Neuronal stem cell (in vitro differentiated cells): ENCODE measurements around the gene RPL27.
A peak's percentile ranks its signal among the peaks of the same experiment; 100 is the strongest.

ENCODE experiments used
- DNase-seq: peaks from one replicate; pipeline ENCODE4 v3.0.0-alpha.2; 2013; ENCODE audit warnings: low spot score
- H2AFZ ChIP-seq: one replicate; pipeline ENCODE4 v1.6.1; 2013; ENCODE audit warnings: mild to moderate bottlenecking, low read length, inconsistent platforms
- H2AK5ac ChIP-seq: 2 replicates; pipeline ENCODE4 v1.6.1; 2013; ENCODE audit warnings: low read depth, mild to moderate bottlenecking, inconsistent platforms, low read length, moderate library complexity, mixed read lengths
- H2BK120ac ChIP-seq: 2 replicates; pipeline ENCODE4 v1.6.1; 2013; ENCODE audit warnings: low read depth, mild to moderate bottlenecking, inconsistent platforms, low read length, moderate library complexity, mixed read lengths
- H2BK12ac ChIP-seq: one replicate; pipeline ENCODE4 v1.6.1; 2013; ENCODE audit warnings: low read length, inconsistent platforms
- H2BK15ac ChIP-seq: 2 replicates; pipeline ENCODE4 v1.6.1; 2013; ENCODE audit warnings: mild to moderate bottlenecking, low read length, inconsistent platforms, mixed read lengths
- H2BK5ac ChIP-seq: one replicate; pipeline ENCODE4 v1.6.1; 2013; ENCODE audit warnings: inconsistent platforms, mild to moderate bottlenecking, low read length, moderate library complexity
- H3K14ac ChIP-seq: one replicate; pipeline ENCODE4 v1.6.1; 2013; ENCODE audit warnings: low read length, inconsistent platforms
- H3K18ac ChIP-seq: 2 replicates; pipeline ENCODE4 v1.6.1; 2013; ENCODE audit warnings: low read length, inconsistent platforms
- H3K23ac ChIP-seq: 2 replicates; pipeline ENCODE4 v1.6.1; 2013; ENCODE audit warnings: low read depth, mild to moderate bottlenecking, mixed read lengths, low read length, inconsistent platforms; ENCODE audit not compliant: poor library complexity
- H3K27ac ChIP-seq: replicated peaks from 3 replicates; pipeline ENCODE4 v1.5.1; 2013; ENCODE audit warnings: low read length, inconsistent platforms
- H3K27me3 ChIP-seq, 3 experiments: 2 replicates each; pipeline ENCODE4 v1.6.1; 2013; ENCODE audit warnings: low read length in 3 of 3, mild to moderate bottlenecking in 2 of 3, inconsistent platforms in 1 of 3, low read depth in 1 of 3, mixed read lengths in 1 of 3, moderate library complexity in 1 of 3; ENCODE audit not compliant: control insufficient read depth in 3 of 3, insufficient read depth in 3 of 3
- H3K36me3 ChIP-seq, 2 donors: replicated peaks in 1 of 2; 2 replicates each; pipeline ENCODE4 v1.6.1; 2013; ENCODE audit warnings: low read length in 2 of 2; ENCODE audit not compliant: control insufficient read depth in 2 of 2, insufficient read depth in 2 of 2
- H3K4ac ChIP-seq: 2 replicates; pipeline ENCODE4 v1.6.1; 2013; ENCODE audit warnings: inconsistent platforms, mild to moderate bottlenecking, low read length, moderate library complexity
- H3K4me1 ChIP-seq, 2 donors: 1 replicate in 1 of 2; 2 replicates in 1 of 2; pipeline ENCODE4 v1.6.1; 2013; ENCODE audit warnings: low read length in 2 of 2, low read depth in 1 of 2; ENCODE audit not compliant: control insufficient read depth in 2 of 2, insufficient read depth in 1 of 2
- H3K4me2 ChIP-seq: one replicate; pipeline ENCODE4 v1.6.1; 2013; ENCODE audit warnings: mild to moderate bottlenecking, low read length, inconsistent platforms; ENCODE audit not compliant: insufficient read depth, poor library complexity, severe bottlenecking
- H3K4me3 ChIP-seq, 2 donors: 2 replicates each; pipeline ENCODE4 v1.5.1; 2013; ENCODE audit warnings: low read length in 2 of 2, mild to moderate bottlenecking in 2 of 2, inconsistent platforms in 1 of 2, moderate library complexity in 1 of 2
- H3K79me1 ChIP-seq: one replicate; pipeline ENCODE4 v1.6.1; 2013; ENCODE audit warnings: low read depth, mild to moderate bottlenecking, inconsistent platforms, low read length, moderate library complexity
- H3K9ac ChIP-seq: one replicate; pipeline ENCODE4 v1.6.1; 2013; ENCODE audit warnings: mild to moderate bottlenecking, low read depth, low read length, inconsistent platforms; ENCODE audit not compliant: poor library complexity
- H3K9me3 ChIP-seq, 2 donors: replicated peaks in 1 of 2; 2 replicates each; pipeline versions ENCODE3 to v1.6.1; 2013; ENCODE audit warnings: low read length in 2 of 2, mild to moderate bottlenecking in 2 of 2, inconsistent platforms in 1 of 2, low read depth in 1 of 2, mixed read lengths in 1 of 2, moderate library complexity in 1 of 2; ENCODE audit not compliant: control insufficient read depth in 2 of 2, insufficient read depth in 1 of 2
- H4K8ac ChIP-seq: one replicate; pipeline ENCODE4 v1.6.1; 2013; ENCODE audit warnings: low read depth, mild to moderate bottlenecking, inconsistent platforms, low read length, moderate library complexity
- H4K91ac ChIP-seq: one replicate; pipeline ENCODE4 v1.6.1; 2013; ENCODE audit warnings: low read length, low read depth, mild to moderate bottlenecking, inconsistent platforms; ENCODE audit not compliant: poor library complexity
- WGBS, 2 donors: extraction: QIAGEN DNeasy Blood & Tissue Kit; methylation state at CpG; one replicate each; pipeline ENCODE4 v1.1.7; 2013; ENCODE audit warnings: missing lambda C conversion rate in 2 of 2, mixed read lengths in 1 of 2; ENCODE audit not compliant: insufficient read length in 2 of 2, insufficient replicate concordance in 1 of 2; ENCODE audit errors: extremely low coverage in 2 of 2; 5-methylcytosine and 5-hydroxymethylcytosine counted together

Gene RPL27

GRCh38 chr17:43003542-43004172 lies 5.4 kb downstream of the RPL27 start:
- Histone ChIP-seq H3K27ac (no peak overlapping the region), H3K4me3 (no peak overlapping the region), H4K8ac (no peak overlapping the region), H3K4me1 (peaks cover 0 to 9% of the 10 kb centered on the region in 2 donors), H3K23ac (no peak overlapping the region), H3K18ac (no peak overlapping the region), H4K91ac (no peak overlapping the region), H3K27me3 (no peaks in the 10 kb centered on the region), H2AFZ (no peak overlapping the region), H3K79me1 (peaks cover 5% of the 10 kb centered on the region), H3K14ac (no peak overlapping the region), H3K4me2 (no peak overlapping the region), H2BK120ac (no peak overlapping the region), H3K4ac (no peak overlapping the region), H2BK5ac (no peak overlapping the region), H2BK12ac (no peak overlapping the region), H3K36me3 (peaks cover 34 to 56% of the 10 kb centered on the region in 2 donors), H3K9ac (peak overlapping the region; percentile 12), H3K9me3 (no peaks in the 10 kb centered on the region), H2AK5ac (no peak overlapping the region), H2BK15ac (no peak overlapping the region)
- no CpG with 5 or more reads among the region's 5 CpGs for WGBS, 2 donors
- no peak for DNase-seq

- Histone ChIP-seq H2BK12ac (no peak within 1 kb of the TSS), H3K79me1 (no peaks in the 10 kb centered on the region), H3K9ac (peak within 1 kb of the TSS; percentile 84), H3K9me3 (no peaks in the 10 kb centered on the region), H2BK120ac (no peak within 1 kb of the TSS), H4K91ac (no peak within 1 kb of the TSS), H3K4me2 (peak within 1 kb of the TSS; percentile 14), H3K27ac (peak within 1 kb of the TSS; percentile 66), H2BK5ac (no peak within 1 kb of the TSS), H2AK5ac (no peak within 1 kb of the TSS), H3K14ac (no peak within 1 kb of the TSS), H3K4me3 (peak within 1 kb of the TSS in 1 of 2 donors; percentile 7), H2BK15ac (no peak within 1 kb of the TSS), H3K23ac (peak within 1 kb of the TSS; percentile 16), H3K27me3 (no peaks in the 10 kb centered on the region), H3K4ac (no peak within 1 kb of the TSS), H3K18ac (no peak within 1 kb of the TSS), H3K36me3 (peaks cover 17 to 28% of the 10 kb centered on the region in 2 donors), H3K4me1 (peaks cover 0 to 5% of the 10 kb centered on the region in 2 donors), H2AFZ (peak within 1 kb of the TSS; percentile 77), H4K8ac (no peak within 1 kb of the TSS)
- WGBS, 2 donors: no CpG with 5 or more reads among the region's 18 CpGs
- no peak for DNase-seq
These were observed 8.7 kb downstream of the RPL27 start, which contains the start of gene IFI35 for GRCh38 chr17:43006639-43007551. Gene IFI35, plus strand, starts transcription at chr17:43006784. Its CDS starts 164 bp downstream, at chr17:43006948.

- Histone ChIP-seq H2AFZ (no peak overlapping the region), H4K91ac (no peak overlapping the region), H3K18ac (no peak overlapping the region), H3K36me3 (peaks cover 4 to 11% of the 10 kb centered on the region in 2 donors), H2BK5ac (no peak overlapping the region), H2BK15ac (no peak overlapping the region), H3K4me1 (peaks cover 11 to 12% of the 10 kb centered on the region in 2 donors), H3K4ac (no peak overlapping the region), H3K9ac (no peak overlapping the region), H4K8ac (no peak overlapping the region), H3K4me2 (no peak overlapping the region), H3K23ac (no peak overlapping the region), H3K9me3 (no peaks in the 10 kb centered on the region), H2BK12ac (no peak overlapping the region), H3K27me3 (no peaks in the 10 kb centered on the region), H3K14ac (no peak overlapping the region), H2AK5ac (no peak overlapping the region), H3K4me3 (no peak overlapping the region), H3K27ac (no peak overlapping the region), H3K79me1 (peaks cover 2% of the 10 kb centered on the region), H2BK120ac (no peak overlapping the region)
- WGBS, 2 donors: no CpG with 5 or more reads among the region's 5 CpGs
- DNase-seq: no peak
These were observed 12.6 kb downstream of the RPL27 start for GRCh38 chr17:43010667-43011308.
